Gastrocnemius medialis (tissue), 4 donors: ENCODE data around the gene LBHD2.

Source experiments
- CTCF ChIP-seq, 5 experiments: fragments of 450-650 bp in 3 of 5; fragments of 200-600 bp in 2 of 5; sonication (generic) in 2 of 5; IDR thresholded peaks in 4 of 5; conservative IDR thresholded peaks in 1 of 5; 1 replicate in 4 of 5; 2 replicates in 1 of 5; pipeline ENCODE4 v1.5.1; 2016 to 2019; ENCODE audit warnings: antibody characterized with exemption in 5 of 5, mild to moderate bottlenecking in 3 of 5, moderate library complexity in 3 of 5
- POLR2A ChIP-seq, 2 donors: fragments of 450-650 bp; IDR thresholded peaks; one replicate each; pipeline ENCODE4 v1.6.1; 2017; ENCODE audit warnings: antibody characterized with exemption in 2 of 2, mild to moderate bottlenecking in 2 of 2, moderate library complexity in 2 of 2

GRCh38 chr14:103104654-103105452 lies 20.8 kb downstream of the LBHD2 start:
- peak; percentile 92 to 100 (median 99) for TF ChIP-seq CTCF (IDR thresholded peaks at IDR 0.05 in 4 of 5, conservative IDR thresholded peaks at IDR 0.05 in 1 of 5)
- TF ChIP-seq POLR2A (IDR thresholded peaks at IDR 0.05), result no peak
